Stimulated activated CD8-positive, alpha-beta memory T cell treated with anti-CD3 and anti-CD28 coated beads, Interleukin-15, amount 100 ng/mL, for 4 hours (primary cell): ENCODE data around the gene CBFA2T2.

Experiments
- DNase-seq, 2 donors: peaks; one replicate each; pipeline ENCODE4 v3.0.0-alpha.2; 2020; ENCODE audit warnings: low read depth in 2 of 2

The CBFA2T2 gene

DNA sequence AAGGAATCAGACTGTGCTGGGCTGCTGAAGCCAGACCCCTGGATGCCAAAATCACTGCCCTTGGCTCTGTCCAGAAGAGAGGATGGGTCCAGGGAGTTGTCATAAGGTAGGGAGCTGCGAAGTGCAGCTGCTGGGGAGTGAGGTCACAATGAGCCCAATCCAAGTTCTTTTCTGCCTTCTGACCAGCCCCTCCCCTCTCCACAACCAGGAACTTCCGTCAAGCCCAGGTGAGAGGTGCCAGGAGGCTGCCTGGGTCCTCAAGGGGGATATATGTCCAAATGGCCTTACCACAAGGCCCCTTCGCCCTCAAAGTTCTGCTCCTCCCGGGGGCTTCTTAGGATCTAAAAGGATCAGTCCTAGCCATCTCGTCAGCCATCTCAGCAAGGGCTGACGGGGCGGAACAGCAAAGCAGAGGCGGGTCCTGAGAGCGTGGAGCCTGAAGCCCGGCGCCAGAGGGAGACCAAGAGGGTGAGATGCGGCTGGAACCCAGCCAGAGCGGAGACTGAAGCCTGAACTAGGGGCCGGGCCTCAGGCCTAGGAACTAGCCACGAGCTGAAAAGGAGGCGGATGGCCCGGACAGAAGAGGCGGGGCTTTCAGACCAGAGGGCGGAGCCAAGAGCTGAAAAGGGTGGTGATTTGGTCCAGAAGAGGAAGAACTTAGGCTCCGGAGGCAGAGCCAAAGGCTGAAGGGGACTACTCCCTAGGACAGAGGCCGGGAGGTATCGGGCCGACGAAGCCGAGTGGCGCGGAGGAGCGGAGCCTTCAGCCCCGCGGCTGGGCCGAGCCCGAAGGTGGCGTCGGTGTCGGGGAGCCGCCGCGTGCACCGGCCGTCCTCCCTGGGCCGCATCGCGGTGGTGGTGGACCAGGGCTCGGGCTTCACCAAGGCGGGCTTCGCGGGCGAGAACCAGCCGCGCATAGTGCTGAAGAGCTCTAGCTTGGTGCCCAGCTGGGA lies 176.7 kb downstream of the CBFA2T2 start, which contains the start of gene ACTL10:
Gene ACTL10, plus strand, starts transcription at position 651 of the 952 bp plus-strand sequence. CDS start 555 bp downstream, outside the sequence.
- DNase-seq = peak; percentile 55 to 65

DNA sequence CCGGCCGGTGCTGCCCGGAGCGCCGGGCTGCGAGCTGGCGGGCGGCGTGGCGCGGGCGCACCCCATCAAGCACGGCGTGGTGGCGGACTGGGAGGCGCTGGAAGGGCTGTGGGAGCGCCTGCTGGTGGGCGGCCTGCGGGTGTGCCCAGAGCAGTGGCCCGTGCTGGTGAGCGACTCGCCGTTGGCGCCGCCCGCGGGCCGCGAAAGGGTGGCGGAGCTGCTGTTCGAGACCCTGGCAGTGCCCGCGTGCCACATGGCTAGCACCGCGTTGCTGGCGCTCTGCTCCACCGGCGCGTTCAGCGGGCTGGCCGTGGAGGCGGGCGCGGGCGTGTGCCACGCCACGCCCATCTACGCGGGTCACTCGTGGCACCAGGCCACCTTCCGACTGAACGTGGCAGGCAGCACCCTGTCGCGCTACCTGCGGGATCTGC lies 177.4 kb downstream of the CBFA2T2 start:
- DNase-seq = no peak

DNA sequence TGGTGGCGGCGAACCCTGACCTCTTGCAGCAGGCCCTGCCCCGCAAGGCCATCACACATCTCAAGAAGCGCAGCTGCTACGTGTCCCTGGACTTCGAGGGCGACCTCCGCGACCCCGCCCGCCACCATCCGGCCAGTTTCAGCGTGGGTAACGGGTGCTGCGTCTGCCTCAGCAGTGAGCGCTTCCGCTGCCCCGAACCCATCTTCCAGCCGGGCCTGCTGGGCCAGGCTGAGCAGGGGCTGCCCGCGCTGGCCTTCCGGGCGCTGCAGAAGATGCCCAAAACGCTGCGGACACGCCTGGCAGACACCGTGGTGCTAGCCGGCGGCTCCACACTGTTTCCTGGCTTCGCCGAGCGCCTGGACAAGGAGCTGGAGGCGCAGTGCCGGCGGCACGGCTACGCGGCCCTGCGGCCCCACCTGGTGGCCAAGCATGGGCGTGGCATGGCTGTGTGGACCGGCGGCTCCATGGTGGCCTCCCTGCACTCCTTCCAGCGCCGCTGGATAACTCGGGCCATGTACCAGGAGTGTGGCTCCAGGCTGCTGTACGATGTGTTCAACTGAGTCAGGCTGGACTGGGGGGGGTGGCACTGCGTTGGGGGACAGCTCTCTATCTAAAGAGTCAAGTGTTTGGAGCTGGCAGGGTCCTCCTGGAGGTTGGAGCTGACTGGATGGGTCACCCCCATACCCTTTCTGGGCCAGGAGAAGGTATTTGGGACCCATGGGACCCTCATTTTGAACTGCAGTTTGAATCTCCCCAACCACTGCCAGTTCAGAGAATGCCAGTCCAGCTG lies 178.0 kb downstream of the CBFA2T2 start:
- peak; percentile 46 to 59 for DNase-seq

DNA sequence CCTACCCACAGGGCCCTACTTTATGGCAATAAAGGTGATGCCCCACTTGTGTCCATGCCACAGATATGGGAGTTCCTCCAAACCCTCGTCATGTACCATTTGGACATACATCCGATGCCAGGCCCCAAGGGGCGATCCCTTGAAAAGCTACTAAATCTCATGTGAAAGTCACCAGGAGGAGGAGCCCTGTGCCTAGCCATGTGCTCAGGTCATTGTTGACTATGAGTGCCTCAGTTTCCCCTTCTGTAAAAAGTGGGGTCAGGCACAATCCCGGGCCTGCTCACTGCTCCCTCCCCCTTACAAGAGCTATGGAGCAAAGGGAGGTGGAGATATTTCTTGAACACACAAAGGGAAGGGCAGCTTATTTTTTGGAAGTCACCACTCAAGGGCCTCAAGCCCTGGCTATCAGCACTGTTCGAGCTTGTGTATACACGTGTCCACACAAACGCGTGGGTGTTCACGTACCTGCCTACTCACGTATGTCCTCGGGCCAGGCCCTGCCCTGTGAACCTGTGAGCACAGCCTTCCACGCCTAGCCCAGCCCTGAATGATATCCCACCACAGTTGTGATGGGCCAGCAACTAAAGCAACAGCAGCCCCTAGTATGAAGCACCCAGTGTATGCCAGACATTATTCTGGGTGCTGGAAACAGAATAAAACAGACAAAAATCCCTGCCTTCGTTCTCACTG lies 178.7 kb downstream of the CBFA2T2 start:
- DNase-seq = no peak

GRCh38 chr20:33669224-33669623 lies 179.3 kb downstream of the CBFA2T2 start:
- DNase-seq = no peak

DNA sequence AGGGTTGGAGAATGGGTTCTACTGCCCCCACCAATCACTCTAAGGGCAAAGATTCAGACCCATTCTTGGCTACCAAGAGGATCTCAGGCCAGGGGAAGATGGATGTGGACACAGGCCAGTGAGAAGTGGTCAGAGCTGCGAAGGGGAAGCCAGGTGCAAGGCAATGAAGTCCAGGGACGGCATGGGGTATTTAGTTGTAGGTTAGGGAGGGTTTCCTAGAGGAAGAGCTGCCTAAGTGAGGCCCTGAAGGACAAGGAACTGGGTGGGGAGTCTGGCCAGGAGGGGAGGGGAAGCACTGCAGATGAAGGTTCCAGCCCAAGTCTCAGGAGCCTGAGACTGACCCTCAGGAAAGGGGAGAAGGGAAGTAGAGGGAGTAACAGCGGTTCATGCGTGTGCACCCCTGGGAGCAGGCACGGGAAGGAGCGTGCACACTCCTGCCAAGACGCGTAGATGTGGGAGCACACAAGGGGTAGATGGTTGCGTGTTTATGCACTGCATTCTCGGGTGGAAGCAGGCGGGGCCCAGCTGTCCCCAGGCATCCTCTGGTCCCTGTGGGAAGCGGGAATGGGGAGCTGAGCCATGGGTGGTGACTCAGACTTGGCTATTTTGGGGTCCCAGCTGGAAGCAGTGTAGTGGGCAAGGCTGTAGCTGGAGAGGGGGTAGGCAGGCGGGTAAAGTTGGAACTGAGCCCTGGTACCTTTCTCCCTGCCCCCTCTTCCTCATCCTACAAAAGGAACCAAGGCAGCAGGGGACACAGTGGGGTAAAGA lies 180.2 kb downstream of the CBFA2T2 start:
- DNase-seq = no peak

- no peak for DNase-seq
These were observed 181.0 kb downstream of the CBFA2T2 start for GRCh38 chr20:33670715-33671499.

DNA sequence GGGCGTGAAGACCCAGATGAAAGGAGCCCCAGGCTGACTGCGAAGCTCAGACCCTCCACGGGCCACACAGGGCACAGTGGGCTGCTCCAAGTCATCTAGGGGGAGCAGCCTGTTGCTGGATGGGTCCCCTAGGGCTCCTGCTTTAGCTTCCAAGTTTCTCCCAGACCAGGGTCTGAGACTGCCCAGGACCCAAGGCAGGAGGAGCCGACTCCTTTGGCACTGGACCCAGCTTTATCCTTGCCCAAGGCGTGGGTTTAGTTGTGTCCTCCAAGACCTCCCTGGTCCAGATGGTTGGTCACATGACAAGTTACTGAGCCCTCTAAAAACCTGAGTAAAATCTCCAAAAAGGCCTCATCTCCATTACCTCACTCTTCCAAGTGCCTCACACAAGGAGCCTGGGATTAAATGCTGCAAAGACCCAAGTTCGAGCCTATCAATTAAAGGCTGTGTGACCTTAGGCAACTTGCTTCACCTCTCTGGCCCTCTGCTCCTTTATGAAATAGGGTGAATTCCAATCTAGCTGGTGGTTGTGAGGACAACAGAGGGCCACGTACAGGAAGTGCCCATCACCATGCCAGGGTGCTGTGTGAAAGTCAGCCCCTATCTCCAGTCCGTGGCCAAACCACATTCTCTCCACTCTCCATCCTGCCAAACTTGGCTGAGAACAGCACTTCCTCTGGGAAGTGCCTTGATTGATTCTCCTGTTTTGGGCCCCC lies 181.8 kb downstream of the CBFA2T2 start:
- no peak for DNase-seq

- no peak for DNase-seq
These were observed 182.7 kb downstream of the CBFA2T2 start for GRCh38 chr20:33672426-33673113.

GRCh38 chr20:33673114-33673409 lies 183.2 kb downstream of the CBFA2T2 start:
- DNase-seq = no peak

DNA sequence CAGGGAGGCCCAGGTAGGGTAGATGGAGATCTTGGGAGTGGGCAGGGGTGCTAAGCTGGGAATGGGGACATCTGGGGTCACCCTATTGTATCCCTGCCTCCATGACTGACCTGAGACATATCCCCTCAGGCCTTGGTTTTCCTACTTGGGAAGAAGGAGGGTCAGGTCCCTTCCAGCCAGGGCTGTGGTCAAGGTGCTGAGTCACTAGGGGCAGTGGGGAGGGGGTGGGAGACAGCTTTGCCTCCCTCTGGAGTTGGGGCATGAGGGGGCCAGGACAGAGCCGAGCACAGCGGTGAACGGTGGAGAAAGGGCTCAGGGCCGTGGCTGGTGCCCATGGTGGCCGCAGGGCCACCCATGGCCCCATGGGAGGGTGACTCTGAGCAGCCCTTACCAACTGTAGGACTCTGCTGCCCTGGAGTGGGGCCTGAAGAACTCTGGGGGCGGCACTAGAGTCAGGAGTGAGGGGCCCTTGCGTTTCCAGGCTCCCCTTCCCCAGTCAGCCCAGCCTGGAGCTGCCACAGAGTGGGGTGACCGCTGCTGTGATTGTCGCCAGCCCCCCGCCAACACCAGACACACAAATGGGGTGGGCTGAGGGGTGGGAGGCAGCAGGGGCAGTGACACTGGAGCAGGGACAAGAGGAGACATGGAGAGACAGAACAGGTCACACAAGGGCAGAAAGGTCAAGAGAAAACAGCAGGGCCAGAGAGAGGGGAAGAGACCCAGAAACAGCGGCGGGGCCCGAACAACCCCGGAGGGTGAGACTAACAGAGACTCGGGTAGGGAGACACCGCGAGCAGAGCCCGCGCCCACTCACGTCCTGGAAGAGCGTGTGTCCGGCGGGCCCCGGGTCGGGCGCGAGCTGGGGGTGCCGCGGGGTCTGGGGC lies 183.8 kb downstream of the CBFA2T2 start:
- DNase-seq = no peak

GRCh38 chr20:33674294-33675135 lies 184.6 kb downstream of the CBFA2T2 start, which contains the start of gene NECAB3:
NECAB3 (minus strand) TSS chr20:33674428; CDS start chr20:33674352, 76 bp downstream.
- DNase-seq = no peak

DNA sequence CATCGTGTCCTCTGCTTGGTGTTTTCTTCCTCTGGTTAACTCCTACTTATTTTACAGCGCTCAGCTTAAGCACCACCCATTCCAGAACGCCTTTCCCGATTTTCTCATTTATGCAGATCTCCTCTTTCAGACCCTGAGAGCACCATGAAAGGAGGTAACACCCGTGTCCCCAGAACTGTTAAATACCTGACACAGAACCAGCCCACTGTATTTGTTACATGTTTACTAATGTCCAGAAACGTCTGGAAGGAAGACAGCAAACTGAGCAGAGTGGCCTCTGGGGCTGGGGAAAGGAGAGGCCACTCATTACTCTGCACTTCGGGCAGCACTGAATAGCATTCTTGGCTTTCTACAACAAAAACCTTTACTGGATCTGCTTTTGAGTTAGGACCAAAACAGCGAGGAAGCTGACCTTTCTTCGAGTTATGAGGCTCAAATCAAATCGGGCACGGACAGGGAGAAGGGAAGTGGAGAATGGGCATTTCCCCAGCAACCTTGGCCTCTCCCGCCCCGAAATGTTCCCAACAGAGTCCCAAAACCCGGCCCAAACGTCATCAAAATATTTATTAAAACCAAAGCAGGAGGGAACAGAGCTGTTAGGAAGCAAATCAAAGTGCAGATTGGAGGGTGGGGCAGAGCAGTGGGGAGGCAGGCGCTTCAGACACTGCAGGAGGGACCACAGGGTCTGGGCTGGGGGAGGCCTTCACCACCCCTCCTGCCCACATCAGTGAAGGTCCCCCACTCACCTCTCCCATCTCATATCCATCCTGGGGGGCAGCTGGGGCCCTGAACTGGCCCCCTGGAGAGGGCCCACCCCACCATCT lies 185.5 kb downstream of the CBFA2T2 start:
- no peak for DNase-seq

- no peak for DNase-seq
These were observed 186.2 kb downstream of the CBFA2T2 start for GRCh38 chr20:33676121-33676520.

GRCh38 chr20:33676652-33677645 lies 187.1 kb downstream of the CBFA2T2 start:
- no peak for DNase-seq
